HG02885 (cell line): ENCODE results near the gene AURKAIP1.

Experiments
- ATAC-seq: cut with Tn5 transposase; IDR thresholded peaks from one replicate; pipeline ENCODE4 v1.9.1; 2021; ENCODE audit warnings: mild to moderate bottlenecking; ENCODE audit not compliant: unreplicated experiment, poor library complexity

The AURKAIP1 gene

DNA sequence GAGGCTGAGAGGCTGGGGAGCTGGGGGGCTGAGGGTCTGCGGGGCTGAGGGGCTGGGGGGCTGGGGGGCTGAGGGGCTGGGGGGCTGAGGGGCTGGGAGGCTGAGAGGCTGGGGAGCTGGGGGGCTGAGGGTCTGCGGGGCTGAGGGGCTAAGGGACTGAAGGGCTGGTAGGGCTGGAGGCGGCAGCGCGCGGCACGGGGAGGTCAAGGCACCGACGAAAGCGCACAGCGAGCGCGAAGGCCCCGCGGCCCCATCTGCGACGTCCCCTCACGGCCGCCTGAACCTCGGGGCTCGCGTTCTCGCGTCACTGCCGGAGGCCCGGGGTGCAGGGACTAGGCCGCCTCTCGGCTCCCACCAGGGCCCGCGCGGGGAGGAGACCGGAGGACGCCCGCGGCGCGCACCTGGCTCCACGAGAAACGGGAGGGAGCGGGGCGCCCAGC, 50.9 kb downstream of the AURKAIP1 start:
- peak; percentile 26 for ATAC-seq
